ENCODE measurements around the gene TSPAN5. TPM values are rescaled to one million over a fixed set of nuclear protein-coding genes. Genes with fewer than 3 reads are reported as not detected.

TSPAN5 gene
- total and polyA plus RNA-seq, 2 of the 4 experiments (the other 2 are of a cell fraction): 64.8 to 79.6 TPM

DNA sequence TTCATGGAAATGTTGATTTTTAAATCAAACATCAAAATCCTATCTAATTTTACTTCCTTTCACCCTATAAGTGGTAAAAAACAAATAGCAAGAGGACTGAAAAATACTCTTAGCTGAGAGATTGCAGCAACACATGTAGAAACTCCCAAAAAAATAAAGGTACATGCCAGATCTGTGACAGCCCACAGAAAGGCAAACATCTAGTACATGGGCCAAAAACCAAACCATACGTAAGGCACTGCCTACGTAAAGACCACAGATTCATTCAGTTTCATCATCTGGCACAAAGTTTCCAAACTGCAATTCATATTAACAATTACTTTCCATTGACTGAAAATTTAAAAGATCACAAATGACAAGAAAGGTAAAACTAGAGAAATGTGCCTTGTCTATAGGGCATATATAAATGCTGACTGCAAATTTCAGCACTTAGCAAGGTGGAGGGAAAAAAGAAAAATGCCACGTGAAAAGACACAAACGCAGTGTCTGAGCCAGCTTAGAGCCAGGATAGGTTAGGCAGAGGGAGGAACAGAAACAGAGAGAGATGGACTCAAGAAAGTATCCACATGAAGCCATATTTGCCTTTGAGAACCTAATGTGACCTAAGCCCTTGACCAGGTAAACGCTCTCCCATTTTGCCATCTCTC is 88.1 kb downstream of the TSPAN5 start:
- WGBS, 2 experiments (ENCODE audit: extremely low coverage in 2 of 2, insufficient read length in 1 of 2): no CpG with 5 or more reads among the region's 5 CpGs
- H3K79me1 ChIP-seq (ENCODE audit: low read depth in 1 of 2, low read length in 2 of 2): peaks cover 45 to 60% of the 10 kb centered on the region in 2 experiments
- H3K18ac ChIP-seq (ENCODE audit: low read depth, low read length): no peak overlapping the region
- ChIA-PET CTCF (no interaction called here), POLR2A (ENCODE audit: unreplicated experiment) (no interaction called here)
- H3K4me2 ChIP-seq (ENCODE audit: low read depth, low read length): no peak overlapping the region
- H2AK9ac ChIP-seq (replicated peaks; ENCODE audit: low read depth, low read length, poor library complexity): no peak overlapping the region
- ATAC-seq (ENCODE audit: low read depth) (no peak), DNase-seq (no peak)
- dilution Hi-C loops (cut with HindIII; ENCODE audit: low sequenced_read_pairs, unreplicated experiment) (no loop called here), intact Hi-C loops (cut with micrococcal nuclease) (no loop called here), in situ Hi-C loops (cut with MboI; ENCODE audit: low sequenced_read_pairs) (no loop called here)
- H2BK15ac ChIP-seq (ENCODE audit: low read depth, low read length): no peak overlapping the region
- H3K23ac ChIP-seq (ENCODE audit: low read depth, low read length): no peak overlapping the region
- no peak overlapping the region for H4K8ac ChIP-seq (ENCODE audit: low read depth in 2 of 2, low read length in 2 of 2)
- H2AK5ac ChIP-seq (ENCODE audit: low read depth, low read length): no peak overlapping the region
- H3K9ac ChIP-seq (ENCODE audit: low read depth, low read length): no peak overlapping the region
- peaks cover 10% of the 10 kb centered on the region for H4K20me1 ChIP-seq (ENCODE audit: insufficient read depth, low read length)
- no peaks in the 10 kb centered on the region for H3K9me3 ChIP-seq (ENCODE audit: control insufficient read depth, insufficient read depth, low read length)
- H2BK5ac ChIP-seq (ENCODE audit: low read depth, low read length, poor library complexity, severe bottlenecking): no peak overlapping the region
- H3K27me3 ChIP-seq (ENCODE audit: control insufficient read depth, insufficient read depth, low read length): no peaks in the 10 kb centered on the region
- no peak overlapping the region for H3K4me3 ChIP-seq (ENCODE audit: insufficient read depth, low read depth, low read length)
- BruUV-seq (replicated peaks): no TSS peak
- no peak overlapping the region for H2BK20ac ChIP-seq (ENCODE audit: low read depth, low read length)
- no peak overlapping the region for H2BK120ac ChIP-seq (ENCODE audit: low read depth, low read length)
- H3K56ac ChIP-seq (ENCODE audit: extremely low read depth, insufficient read depth, low read length): no peak overlapping the region
- peaks cover 2% of the 10 kb centered on the region for H3K9me1 ChIP-seq (ENCODE audit: insufficient read depth, low read length)
- peaks cover 6% of the 10 kb centered on the region; the same call in 1 of the 2 replicates for H3K36me3 ChIP-seq (ENCODE audit: control insufficient read depth, insufficient read depth, low read length)
- H3K4me1 ChIP-seq (ENCODE audit: control insufficient read depth, insufficient read depth, low read length): peaks cover 11% of the 10 kb centered on the region
- no peak overlapping the region for H2AFZ ChIP-seq (replicated peaks; ENCODE audit: low read length, poor library complexity)
- no peak overlapping the region for H4K5ac ChIP-seq (ENCODE audit: low read depth, low read length)
- H4K91ac ChIP-seq (ENCODE audit: insufficient read depth, low read depth, low read length): no peak overlapping the region
- no peak for TF ChIP-seq POLR2A (IDR thresholded peaks at IDR 0.05; ENCODE audit: low read depth, low read length)
- no peak for TF ChIP-seq NFE2L2 (IDR thresholded peaks at IDR 0.05; ENCODE audit: low read depth, low read length)
- no peak for TF ChIP-seq SMC3 (IDR thresholded peaks at IDR 0.05; ENCODE audit: low read depth, low read length)
- no peak for TF ChIP-seq ELK1 (IDR thresholded peaks at IDR 0.05; ENCODE audit: borderline replicate concordance, low read depth, low read length)
- TF ChIP-seq RAD21 (IDR thresholded peaks at IDR 0.05; ENCODE audit: low read length): no peak
- no peak for TF ChIP-seq FOS (IDR thresholded peaks at IDR 0.05; ENCODE audit: low read depth, low read length)
- TF ChIP-seq MAZ (IDR thresholded peaks at IDR 0.05; ENCODE audit: borderline replicate concordance, low read depth, low read length): no peak
- no peak for TF ChIP-seq CHD1 (IDR thresholded peaks at IDR 0.05; ENCODE audit: low read depth, low read length)
- TF ChIP-seq MXI1 (IDR thresholded peaks at IDR 0.05; ENCODE audit: borderline replicate concordance, low read depth, low read length): no peak
- TF ChIP-seq BHLHE40 (IDR thresholded peaks at IDR 0.05; ENCODE audit: low read depth, low read length): no peak
- no peak overlapping the region for H3K27ac ChIP-seq (ENCODE audit: insufficient read depth, low read length)
- H3K4ac ChIP-seq (ENCODE audit: low read depth, low read length): no peak overlapping the region
- H3K14ac ChIP-seq (replicated peaks; ENCODE audit: low read depth, low read length): no peak overlapping the region

Measured in IMR-90 (cell line).